ENCODE data around the gene ATXN7. TPM values are rescaled to one million over a fixed set of nuclear protein-coding genes. Genes with fewer than 3 reads are reported as not detected.

Gene ATXN7
- total RNA-seq, 2 experiments from 2014 or later: 289 to 304 TPM

- CTCF ChIA-PET: no interaction called here
- Histone ChIP-seq H3K36me3 (ENCODE audit: insufficient read depth, low read length) (peaks cover 2% of the 10 kb centered on the region), H3K27ac (ENCODE audit: low read depth in 1 of 2, low read length in 2 of 2) (no peak overlapping the region), H3K4me3 (ENCODE audit: low read length) (no peak overlapping the region), H3K9me3 (ENCODE audit: control insufficient read depth in 1 of 2, insufficient read depth in 1 of 2, low read length in 2 of 2) (no peaks in the 10 kb centered on the region), H3K4me1 (ENCODE audit: insufficient read depth, low read length) (no peaks in the 10 kb centered on the region), H3K27me3 (ENCODE audit: control insufficient read depth in 1 of 2, insufficient read depth in 2 of 2, low read length in 2 of 2) (no peaks in the 10 kb centered on the region)
- peaks cover 30% of the 10 kb centered on the region for H3K4me1 Mint-ChIP-seq (ENCODE audit: low read depth)
- POLR2A ChIA-PET: no interaction called here
- TF ChIP-seq CTCF (IDR thresholded peaks at IDR 0.05): no peak
- no peak overlapping the region for H3K27ac Mint-ChIP-seq
- intact Hi-C loops (cut with DNase I, micrococcal nuclease): no loop called here
- H3K9me3 Mint-ChIP-seq: no peaks in the 10 kb centered on the region
- ATAC-seq (ENCODE audit: poor library complexity) (no peak), DNase-seq (no peak)
- H3K27me3 Mint-ChIP-seq: no peaks in the 10 kb centered on the region
- peaks cover 4% of the 10 kb centered on the region for H3K36me3 Mint-ChIP-seq (ENCODE audit: low read depth)
- H3K4me3 Mint-ChIP-seq: no peak overlapping the region
Observed at GRCh38 chr3:63886858-63887257, 23.2 kb downstream of the ATXN7 start.

GRCh38 chr3:63891518-63891917 lies 27.9 kb downstream of the ATXN7 start:
- TF ChIP-seq CTCF (IDR thresholded peaks at IDR 0.05): no peak
- no peaks in the 10 kb centered on the region for H3K27me3 Mint-ChIP-seq
- H3K9me3 Mint-ChIP-seq: no peaks in the 10 kb centered on the region
- Histone ChIP-seq H3K27me3 (ENCODE audit: control insufficient read depth in 1 of 2, insufficient read depth in 2 of 2, low read length in 2 of 2) (no peaks in the 10 kb centered on the region), H3K27ac (ENCODE audit: low read depth in 1 of 2, low read length in 2 of 2) (no peak overlapping the region), H3K9me3 (ENCODE audit: control insufficient read depth in 1 of 2, insufficient read depth in 1 of 2, low read length in 2 of 2) (no peaks in the 10 kb centered on the region), H3K36me3 (ENCODE audit: insufficient read depth, low read length) (peaks cover 8% of the 10 kb centered on the region), H3K4me3 (ENCODE audit: low read length) (no peak overlapping the region), H3K4me1 (ENCODE audit: insufficient read depth, low read length) (peaks cover 6% of the 10 kb centered on the region)
- H3K4me3 Mint-ChIP-seq: no peak overlapping the region
- DNase-seq (no peak), ATAC-seq (ENCODE audit: poor library complexity) (no peak)
- intact Hi-C loops (cut with DNase I, micrococcal nuclease): no loop called here
- H3K4me1 Mint-ChIP-seq (ENCODE audit: low read depth): peaks cover 47% of the 10 kb centered on the region
- CTCF ChIA-PET: no interaction called here
- H3K27ac Mint-ChIP-seq: no peak overlapping the region
- POLR2A ChIA-PET: no interaction called here
- H3K36me3 Mint-ChIP-seq (ENCODE audit: low read depth): peaks cover 4% of the 10 kb centered on the region

GRCh38 chr3:63892773-63893352 lies 29.2 kb downstream of the ATXN7 start:
- Histone ChIP-seq H3K27me3 (ENCODE audit: control insufficient read depth in 1 of 2, insufficient read depth in 2 of 2, low read length in 2 of 2) (no peaks in the 10 kb centered on the region), H3K9me3 (ENCODE audit: control insufficient read depth in 1 of 2, insufficient read depth in 1 of 2, low read length in 2 of 2) (no peaks in the 10 kb centered on the region), H3K4me3 (ENCODE audit: low read length) (no peak overlapping the region), H3K27ac (ENCODE audit: low read depth in 1 of 2, low read length in 2 of 2) (no peak overlapping the region), H3K4me1 (ENCODE audit: insufficient read depth, low read length) (peaks cover 6% of the 10 kb centered on the region), H3K36me3 (ENCODE audit: insufficient read depth, low read length) (peaks cover 8% of the 10 kb centered on the region)
- Mint-ChIP-seq H3K4me1 (ENCODE audit: low read depth) (peaks cover 46% of the 10 kb centered on the region), H3K4me3 (no peak overlapping the region), H3K27me3 (no peaks in the 10 kb centered on the region), H3K36me3 (ENCODE audit: low read depth) (peaks cover 10% of the 10 kb centered on the region), H3K9me3 (no peaks in the 10 kb centered on the region), H3K27ac (no peak overlapping the region)
- ChIA-PET CTCF (no interaction called here), POLR2A (no interaction called here)
- no peak for TF ChIP-seq CTCF (IDR thresholded peaks at IDR 0.05)
- intact Hi-C loops (cut with DNase I, micrococcal nuclease): no loop called here
- ATAC-seq (ENCODE audit: poor library complexity): no peak
- no peak for DNase-seq

Data from CD4-positive, alpha-beta T cell (primary cell).